Transverse colon (tissue), 4 donors: Measurements from ENCODE around the gene TNNC1.

ENCODE experiments used
- EP300 ChIP-seq: sonication (generic); formaldehyde crosslinking; IDR thresholded peaks from one replicate; pipeline ENCODE4 v1.6.1; 2017; ENCODE audit warnings: antibody characterized with exemption, low read depth
- POLR2AphosphoS5 ChIP-seq, 3 donors: sonication (generic); formaldehyde crosslinking; IDR thresholded peaks; one replicate each; pipeline ENCODE4 v1.6.1; 2016; ENCODE audit warnings: antibody characterized with exemption in 3 of 3
- TF ChIP-seq, protein P1 (sequence below), 5 experiments: fragments of 200-600 bp in 3 of 5; fragments of 450-650 bp in 2 of 5; sonication (generic) in 3 of 5; IDR thresholded peaks; 1 replicate in 2 of 5; 2 replicates in 3 of 5; pipeline ENCODE4 v1.5.1; 2016 to 2017; ENCODE audit warnings: antibody characterized with exemption in 5 of 5, inconsistent platforms in 3 of 5, mild to moderate bottlenecking in 2 of 5, moderate library complexity in 1 of 5

DNA sequence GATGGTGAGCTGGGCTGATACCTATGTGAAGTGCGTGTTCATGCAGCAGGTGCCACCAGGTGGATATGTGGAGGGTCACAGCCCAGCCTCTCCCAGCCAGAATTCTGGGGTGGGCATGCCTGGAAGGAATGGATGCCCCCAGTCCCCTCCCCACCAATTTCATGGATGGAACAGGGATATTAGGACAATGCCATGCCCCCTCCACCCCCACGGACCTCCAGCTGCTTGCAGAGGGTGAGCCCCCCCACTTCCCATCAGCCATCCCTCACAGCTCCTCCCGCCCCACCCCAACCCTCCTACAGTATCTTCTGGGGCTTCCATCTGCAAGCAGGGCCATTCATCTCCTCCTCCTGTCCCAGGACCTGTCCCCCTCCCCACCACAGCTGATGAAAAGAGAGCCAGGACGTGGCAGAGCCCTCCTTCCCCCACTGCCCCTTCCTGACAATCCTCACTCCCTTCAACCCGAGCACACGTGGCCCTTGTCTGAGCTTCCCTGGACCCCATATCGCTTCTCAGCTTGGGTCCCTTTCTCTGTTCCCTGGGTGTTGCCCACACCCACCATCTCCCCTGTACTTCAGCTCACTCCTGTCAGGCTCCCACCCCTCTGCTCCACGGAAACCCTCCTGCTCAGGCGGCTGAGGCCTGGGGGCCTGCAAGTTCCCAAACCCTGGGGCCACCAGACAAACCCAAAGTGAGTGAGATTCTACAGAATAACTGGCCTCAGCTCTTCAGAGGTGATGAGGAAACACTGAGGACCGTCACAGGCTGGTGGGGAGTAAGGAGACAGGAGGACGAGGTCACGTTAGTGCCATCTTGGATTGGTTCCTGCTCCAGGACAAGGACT lies 6.1 kb downstream of the TNNC1 start:
- TF ChIP-seq, protein P1, sequence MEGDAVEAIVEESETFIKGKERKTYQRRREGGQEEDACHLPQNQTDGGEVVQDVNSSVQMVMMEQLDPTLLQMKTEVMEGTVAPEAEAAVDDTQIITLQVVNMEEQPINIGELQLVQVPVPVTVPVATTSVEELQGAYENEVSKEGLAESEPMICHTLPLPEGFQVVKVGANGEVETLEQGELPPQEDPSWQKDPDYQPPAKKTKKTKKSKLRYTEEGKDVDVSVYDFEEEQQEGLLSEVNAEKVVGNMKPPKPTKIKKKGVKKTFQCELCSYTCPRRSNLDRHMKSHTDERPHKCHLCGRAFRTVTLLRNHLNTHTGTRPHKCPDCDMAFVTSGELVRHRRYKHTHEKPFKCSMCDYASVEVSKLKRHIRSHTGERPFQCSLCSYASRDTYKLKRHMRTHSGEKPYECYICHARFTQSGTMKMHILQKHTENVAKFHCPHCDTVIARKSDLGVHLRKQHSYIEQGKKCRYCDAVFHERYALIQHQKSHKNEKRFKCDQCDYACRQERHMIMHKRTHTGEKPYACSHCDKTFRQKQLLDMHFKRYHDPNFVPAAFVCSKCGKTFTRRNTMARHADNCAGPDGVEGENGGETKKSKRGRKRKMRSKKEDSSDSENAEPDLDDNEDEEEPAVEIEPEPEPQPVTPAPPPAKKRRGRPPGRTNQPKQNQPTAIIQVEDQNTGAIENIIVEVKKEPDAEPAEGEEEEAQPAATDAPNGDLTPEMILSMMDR (IDR thresholded peaks at IDR 0.05): no peak
- TF ChIP-seq POLR2AphosphoS5 (IDR thresholded peaks at IDR 0.05) (no peak), EP300 (no peak)
